Activated CD8-positive, alpha-beta memory T cell treated with anti-CD3 and anti-CD28 coated beads for 4 hours (primary cell): ENCODE data around the gene CLEC2B.

Experiments
- DNase-seq, 2 donors: peaks; one replicate each; pipeline ENCODE4 v3.0.0-alpha.2; 2020; ENCODE audit warnings: low read depth in 2 of 2

CLEC2B gene

GRCh38 chr12:9868951-9869306, 225 bp downstream of the CLEC2B start:
- DNase-seq, result no peak

DNA sequence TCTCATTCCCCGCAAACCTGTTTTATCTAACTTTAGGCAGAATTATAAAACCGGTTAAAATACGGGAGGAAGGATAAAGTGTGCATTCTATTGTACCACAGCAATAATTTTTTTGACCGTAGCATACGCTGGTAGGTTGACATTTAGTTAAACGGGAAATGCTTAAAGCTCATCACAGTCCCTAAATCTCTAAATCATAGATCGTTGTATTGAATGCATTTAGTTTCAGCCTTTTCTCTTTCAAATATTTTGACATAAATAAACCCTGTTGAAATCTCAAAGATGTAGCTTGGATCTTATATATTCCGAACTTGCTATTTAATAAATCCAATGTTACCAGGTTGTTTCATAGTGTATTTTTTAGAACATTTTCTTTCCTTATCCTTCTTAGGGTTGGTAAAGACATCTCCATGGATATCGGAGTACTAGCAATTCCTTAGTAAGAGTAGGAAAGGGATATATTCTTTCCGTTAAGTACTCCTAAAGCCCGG, 798 bp downstream of the CLEC2B start:
- DNase-seq, result no peak

DNA sequence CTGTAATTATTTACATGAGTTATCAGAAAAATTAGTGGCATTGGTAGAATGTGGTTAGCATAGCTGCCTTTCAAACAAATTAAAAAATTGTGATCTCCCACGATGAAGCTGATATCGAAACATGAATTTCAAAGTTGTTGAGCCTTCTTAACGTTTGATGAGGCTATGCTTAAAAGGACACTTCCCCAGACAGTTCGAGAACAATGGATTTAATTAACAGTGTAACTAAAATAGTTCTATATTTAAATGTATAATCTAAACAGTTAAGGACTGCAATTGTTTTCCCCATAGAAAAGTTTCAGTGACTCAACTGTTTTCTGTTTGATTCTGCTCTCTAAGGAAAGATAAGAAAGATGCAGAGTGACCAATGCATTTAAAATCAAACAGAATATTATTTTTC, 1.6 kb downstream of the CLEC2B start:
- DNase-seq, result no peak

- DNase-seq, result no peak
Measured at GRCh38 chr12:9866860-9867269, 2.3 kb downstream of the CLEC2B start.

- no peak for DNase-seq
Measured at GRCh38 chr12:9864913-9865675, 4.1 kb downstream of the CLEC2B start.

- no peak for DNase-seq
Measured at GRCh38 chr12:9858135-9858534, 11.0 kb downstream of the CLEC2B start.

DNA sequence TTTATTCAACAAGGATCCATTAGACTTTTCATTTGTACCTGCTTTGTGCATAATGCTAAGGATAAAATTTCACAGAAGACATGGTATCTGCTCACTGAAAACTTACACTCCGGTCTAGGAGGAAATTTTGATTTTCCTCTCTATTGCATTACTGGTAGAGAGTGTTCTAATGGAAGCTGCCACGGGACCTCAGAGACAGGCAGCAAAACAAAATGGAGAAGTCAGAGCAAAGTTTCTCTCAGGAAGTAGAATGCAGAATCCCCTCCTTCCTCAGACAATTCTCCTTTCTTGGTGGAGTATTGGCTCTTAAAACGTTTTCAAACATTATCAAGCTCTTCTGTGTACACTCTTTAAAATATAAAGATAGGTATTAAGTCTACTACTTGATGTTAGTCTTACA, 12.3 kb downstream of the CLEC2B start:
- DNase-seq, result no peak

DNA sequence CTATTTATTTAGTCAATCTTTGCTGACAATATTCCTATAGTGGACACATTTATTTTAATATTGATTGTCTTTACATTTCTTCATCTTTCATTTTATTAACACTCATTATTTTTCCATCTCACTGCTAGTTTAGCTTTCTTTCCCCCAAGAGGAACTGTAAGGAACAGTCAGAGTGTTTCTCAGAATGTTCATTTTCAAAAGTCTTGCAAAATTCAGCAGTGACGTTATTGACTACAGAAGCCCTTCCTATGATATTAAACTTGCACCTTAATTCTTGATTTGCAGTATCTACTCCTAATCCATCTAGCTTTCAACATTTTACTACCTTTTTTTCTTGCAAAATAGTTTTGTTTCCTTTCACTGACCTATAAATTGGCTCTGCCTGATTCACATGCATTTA, 13.0 kb downstream of the CLEC2B start:
- DNase-seq, result no peak

DNA sequence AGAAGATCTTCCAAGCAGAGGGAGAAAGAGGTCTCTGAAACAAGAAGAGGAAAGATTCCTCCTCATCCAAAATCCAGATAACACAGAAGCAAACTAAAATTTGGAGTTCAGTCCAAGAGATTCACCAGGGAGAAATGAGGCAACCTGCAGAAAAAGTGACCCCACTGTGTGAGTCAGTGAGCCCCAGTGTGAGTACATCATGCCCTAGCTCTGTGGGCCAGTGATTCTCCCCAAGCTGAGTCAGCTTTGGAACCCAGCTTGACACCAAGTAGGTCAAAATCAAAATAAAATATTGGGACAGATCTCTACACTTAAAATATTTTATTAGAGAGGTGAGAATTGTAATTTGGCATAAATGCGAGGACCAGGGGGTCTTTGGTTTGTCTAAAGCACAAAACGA, 17.2 kb downstream of the CLEC2B start:
- no peak for DNase-seq

- no peak for DNase-seq
Measured at GRCh38 chr12:9851050-9851449, 18.1 kb downstream of the CLEC2B start.

- no peak for DNase-seq
Measured at GRCh38 chr12:9848899-9849298, 20.3 kb downstream of the CLEC2B start.

DNA sequence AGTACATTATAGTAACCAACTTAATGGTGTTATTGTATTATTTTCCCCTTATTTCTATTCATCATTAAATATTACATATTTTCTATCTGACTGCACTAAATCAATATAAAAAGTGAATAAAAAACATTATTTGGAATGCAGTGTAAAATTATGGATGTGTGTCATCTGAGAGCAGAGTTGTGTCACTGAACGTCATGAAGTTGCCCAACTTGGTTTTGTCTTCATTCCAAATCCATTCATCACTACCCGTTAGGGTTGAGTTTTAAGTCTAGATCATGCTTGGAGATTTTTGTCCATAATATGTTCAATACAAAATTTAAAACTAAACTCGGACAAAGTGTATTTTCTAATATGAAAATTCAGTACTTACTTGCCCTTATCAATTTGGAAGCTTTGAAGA, 25.7 kb downstream of the CLEC2B start:
- DNase-seq, result no peak

- no peak for DNase-seq
Measured at GRCh38 chr12:9831720-9832119, 37.4 kb downstream of the CLEC2B start.

DNA sequence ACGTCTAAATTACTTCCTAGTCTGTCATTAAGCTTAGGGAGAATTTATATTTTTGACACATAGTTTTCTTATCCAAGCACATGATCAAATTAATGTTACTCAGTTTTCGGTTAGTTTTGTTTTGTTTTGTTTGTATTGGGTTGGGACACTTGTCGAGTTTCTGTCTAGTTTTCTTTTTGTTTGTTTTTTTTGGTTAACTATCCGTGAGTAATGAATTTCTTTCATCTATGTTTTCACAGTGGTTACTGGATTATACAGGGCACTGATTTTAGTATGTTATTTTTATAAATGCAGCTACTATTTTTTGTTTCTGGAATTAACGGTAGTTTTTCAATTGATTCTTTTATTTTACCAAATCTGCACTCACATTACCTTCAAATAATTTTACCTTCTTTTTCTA, 39.2 kb downstream of the CLEC2B start:
- DNase-seq, result no peak

- DNase-seq, result no peak
Measured at GRCh38 chr12:9829483-9829882, 39.7 kb downstream of the CLEC2B start.

GRCh38 chr12:9827209-9827888, 41.8 kb downstream of the CLEC2B start, which contains the start of gene KLRF1:
Gene KLRF1 (plus strand): TSS chr12:9827481. CDS start chr12:9827545, 64 bp downstream.
- DNase-seq, result no peak

DNA sequence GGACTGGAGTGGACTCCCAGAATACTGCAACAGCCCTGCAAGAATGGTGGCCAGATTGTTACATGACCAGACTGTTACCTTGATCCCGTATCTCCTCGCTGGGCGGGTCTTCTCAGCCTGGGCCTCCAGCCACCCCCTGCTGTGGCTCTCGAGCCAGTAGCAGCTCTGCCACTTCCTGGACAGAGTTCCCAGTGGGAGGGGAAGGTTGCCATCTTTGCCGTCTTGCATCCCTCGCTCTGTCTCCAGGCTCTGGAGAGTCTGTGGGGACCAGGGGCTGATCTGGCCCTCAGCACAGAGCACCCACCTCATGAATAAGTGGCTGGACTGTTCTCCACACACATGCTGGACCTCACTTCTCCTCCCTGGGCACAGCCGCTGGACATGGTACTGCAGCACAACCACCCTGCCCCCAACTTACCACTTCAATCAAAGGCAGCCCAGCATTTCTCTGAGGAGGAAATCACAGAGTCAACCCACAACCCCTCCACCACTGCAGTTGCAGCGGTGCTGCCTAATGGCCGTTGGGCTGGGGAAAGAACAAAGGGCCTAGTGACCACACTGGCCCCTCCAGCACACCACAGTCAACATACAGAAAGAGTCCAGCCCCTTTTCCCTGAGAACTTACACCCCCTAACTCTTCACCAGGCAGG, 48.7 kb downstream of the CLEC2B start:
- DNase-seq, result no peak

DNA sequence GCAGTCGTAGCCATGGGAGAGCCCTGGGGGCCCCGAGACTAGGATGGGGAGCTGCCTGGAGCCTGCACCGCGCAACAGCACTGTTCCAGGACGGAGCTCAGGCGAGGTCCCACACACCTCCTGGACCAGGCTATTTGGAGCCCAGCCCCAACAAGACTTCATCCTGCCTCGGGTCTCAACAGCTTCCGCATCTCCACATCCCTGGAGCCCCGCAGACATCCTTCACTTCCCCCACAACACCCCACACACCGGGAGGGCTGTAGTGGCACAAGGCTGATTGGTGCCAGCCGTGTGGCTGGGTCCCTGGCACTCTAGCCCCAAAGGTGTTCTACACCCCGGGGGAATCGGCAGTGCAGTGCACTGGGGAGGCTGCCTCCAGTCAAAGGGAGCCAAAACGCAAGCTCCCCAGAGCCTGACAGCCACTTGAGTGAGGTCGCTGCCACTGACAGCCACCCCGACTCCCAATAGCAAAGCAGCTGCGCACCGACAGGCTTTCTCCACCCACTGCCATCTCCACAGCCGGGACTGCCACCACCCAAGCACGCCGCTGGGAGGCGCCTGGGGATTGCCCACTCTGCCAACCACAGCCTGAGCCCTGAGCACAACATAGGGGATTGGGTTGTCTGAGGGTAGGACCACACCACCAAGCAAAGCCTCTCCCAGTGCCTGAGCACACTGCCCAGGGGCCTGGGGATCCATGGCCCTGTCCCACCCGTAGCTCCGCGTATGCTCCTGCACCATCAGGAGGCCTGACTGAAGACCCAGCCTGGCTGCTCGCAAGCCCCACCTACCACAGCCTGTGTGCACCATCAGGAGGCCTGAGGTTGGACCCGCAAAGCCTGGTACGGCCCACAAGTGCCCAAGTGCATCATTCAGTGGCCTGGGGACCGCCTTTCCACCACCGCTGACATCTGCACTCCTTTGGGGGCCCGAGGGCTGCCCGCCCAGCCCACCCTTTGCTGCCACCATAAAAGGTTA, 55.0 kb downstream of the CLEC2B start:
- peak; percentile 83 to 87 for DNase-seq

- no peak for DNase-seq
Measured at GRCh38 chr12:9811621-9812020, 57.5 kb downstream of the CLEC2B start.

- no peak for DNase-seq
Measured at GRCh38 chr12:9810671-9811070, 58.5 kb downstream of the CLEC2B start.

DNA sequence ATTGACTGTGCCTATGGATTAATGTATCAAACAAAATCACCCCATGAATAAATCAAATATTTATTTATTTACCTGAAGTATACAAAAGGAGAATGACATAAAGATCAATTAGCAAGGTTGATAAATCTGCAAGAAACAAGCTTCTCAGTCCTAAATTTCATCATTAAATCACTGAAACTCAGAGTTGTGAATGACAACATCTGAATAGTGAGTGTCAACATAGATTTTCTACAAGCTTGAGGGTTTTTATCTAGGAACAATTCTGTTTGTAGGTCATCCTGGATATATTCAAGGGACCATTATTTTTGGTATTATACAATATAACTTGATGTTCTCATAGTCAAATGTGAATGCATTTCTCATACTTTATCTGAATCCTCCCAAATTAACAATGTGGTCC, 59.3 kb downstream of the CLEC2B start:
- DNase-seq, result no peak

GRCh38 chr12:9809338-9809737, 59.8 kb downstream of the CLEC2B start:
- DNase-seq, result no peak
